Stimulated activated CD4-positive, alpha-beta T cell treated with anti-CD3 and anti-CD28 coated beads, Interleukin-2, amount 100 ng/mL, for 4 hours (primary cell): ENCODE measurements around the gene DCAF6.

Source experiments
- DNase-seq: peaks from one replicate; pipeline ENCODE4 v3.0.0-alpha.2; 2020; ENCODE audit warnings: low read depth

DCAF6 gene

DNA sequence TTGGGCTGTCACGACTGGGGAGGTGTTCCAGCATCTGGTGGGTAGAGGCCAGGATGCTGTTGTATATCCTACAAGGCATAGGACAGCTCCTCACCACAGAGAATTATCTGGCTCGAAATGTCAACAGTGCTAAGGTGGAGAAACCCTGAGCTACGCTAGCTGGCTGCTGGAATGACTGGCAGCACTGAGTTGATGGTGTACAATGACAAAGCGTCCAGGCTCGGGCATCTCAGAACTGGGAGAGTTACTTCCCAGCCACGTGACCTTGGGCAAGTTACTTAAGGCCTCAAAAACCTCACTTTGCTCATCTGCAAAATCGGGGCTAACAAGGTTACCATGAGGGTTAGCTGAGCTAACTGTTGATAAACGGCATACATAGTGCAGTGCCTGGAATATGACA is 164.9 kb downstream of the DCAF6 start:
- no peak for DNase-seq

DNA sequence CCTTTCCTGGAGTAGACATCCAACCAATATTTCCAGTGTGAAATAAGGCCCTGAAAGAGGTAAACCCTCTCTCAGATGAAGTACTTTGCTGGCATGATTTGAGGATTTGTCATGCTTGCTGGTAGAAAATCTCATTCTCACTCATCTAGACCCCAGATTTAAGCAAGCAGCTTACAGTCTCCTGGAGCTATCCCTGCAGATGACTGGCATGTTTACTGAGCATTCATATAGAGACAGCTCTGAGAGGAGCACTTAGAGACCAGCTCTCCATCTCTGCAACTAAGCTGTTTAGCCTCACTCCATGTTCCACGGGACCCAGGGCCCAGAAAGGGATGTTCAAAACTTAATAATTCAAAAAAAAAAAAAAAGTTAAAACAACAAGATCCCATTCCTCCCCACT is 166.0 kb downstream of the DCAF6 start:
- no peak for DNase-seq

DNA sequence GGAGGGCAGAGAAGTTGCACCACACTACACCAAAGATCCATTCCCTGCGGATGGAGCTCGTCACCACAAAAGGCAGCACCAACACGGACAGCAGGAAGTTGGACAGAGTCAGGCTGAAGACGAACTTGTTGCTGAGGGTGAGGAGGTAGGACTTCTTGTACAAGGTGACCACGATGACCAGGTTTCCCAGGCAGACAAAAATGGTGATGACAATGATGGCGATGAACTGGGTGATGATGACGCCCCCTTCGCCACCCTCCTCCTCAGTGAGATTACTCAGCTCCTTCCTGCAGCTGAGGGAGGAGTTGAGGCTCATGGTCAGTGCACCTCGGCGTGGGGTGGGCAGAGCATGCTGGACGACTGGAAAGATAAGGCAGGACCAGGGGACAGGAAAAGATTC is 168.1 kb downstream of the DCAF6 start:
- no peak for DNase-seq

DNA sequence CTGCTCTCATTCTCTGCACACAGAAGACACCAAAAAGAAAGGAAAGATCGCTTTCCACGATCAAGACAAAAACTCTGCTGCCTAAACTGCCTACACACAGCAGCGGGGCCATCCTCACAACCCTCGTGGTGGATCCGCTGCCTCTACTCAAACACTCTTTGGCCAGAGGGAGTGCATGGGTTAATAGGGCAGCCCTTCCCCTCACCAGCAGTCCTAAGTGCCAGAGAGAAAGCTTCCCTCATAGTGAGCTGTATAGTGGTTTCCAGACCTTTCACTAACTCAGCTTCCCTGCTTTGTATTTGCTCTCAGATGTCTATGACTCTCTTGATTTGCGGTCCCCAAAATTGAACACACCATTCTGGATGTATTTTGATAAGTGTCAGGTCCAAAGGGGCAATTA is 169.4 kb downstream of the DCAF6 start:
- DNase-seq: no peak

DNA sequence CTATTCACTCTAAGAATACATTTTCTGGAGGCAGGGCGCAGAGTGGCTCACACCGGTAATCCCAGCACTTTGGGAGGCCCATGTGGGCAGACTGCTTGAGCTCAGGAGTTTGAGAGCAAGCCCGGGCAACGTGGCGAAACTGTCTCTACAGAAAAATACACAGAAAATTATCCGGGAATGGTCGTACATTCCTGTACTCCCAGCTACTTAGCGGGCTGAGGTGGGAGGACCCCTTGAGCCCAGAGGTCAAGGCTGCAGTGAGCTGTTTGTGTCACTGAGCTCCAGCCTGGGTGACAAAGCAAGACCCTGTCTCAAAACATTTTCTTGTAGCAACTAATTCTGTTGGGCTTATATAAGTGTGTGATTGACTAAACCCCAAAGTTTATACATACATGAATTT is 169.8 kb downstream of the DCAF6 start:
- DNase-seq: no peak

DNA sequence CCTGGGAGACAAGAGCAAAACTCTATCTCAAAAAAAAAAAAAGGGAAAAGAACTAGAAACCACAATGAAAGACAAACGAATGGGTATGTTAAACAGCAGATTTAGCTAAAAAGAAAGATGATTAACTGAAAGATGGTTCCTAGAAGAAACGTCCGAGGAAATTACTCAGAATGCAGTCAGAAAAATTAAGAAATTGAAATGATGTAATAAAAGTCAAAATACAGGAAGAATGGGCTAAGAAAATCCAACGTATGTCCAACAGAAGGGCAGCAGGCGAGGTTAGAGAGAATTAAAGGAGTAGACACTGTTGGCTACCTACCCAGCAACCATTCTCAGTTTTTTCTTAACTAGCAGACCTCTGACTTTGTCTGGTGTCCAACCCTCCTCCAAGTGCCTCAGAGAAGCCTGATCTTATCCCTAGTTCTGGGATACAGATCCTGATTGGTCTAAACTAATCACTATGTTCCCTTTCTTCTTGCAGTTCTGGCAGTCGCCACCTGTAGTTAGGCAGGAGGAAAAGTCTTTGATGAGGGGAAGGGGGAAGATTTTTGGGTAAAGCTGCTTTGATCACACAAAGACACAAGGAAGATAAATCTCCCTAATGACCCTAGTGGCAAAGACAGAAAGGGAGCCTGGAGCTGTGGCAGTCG is 174.5 kb downstream of the DCAF6 start:
- no peak for DNase-seq

DNA sequence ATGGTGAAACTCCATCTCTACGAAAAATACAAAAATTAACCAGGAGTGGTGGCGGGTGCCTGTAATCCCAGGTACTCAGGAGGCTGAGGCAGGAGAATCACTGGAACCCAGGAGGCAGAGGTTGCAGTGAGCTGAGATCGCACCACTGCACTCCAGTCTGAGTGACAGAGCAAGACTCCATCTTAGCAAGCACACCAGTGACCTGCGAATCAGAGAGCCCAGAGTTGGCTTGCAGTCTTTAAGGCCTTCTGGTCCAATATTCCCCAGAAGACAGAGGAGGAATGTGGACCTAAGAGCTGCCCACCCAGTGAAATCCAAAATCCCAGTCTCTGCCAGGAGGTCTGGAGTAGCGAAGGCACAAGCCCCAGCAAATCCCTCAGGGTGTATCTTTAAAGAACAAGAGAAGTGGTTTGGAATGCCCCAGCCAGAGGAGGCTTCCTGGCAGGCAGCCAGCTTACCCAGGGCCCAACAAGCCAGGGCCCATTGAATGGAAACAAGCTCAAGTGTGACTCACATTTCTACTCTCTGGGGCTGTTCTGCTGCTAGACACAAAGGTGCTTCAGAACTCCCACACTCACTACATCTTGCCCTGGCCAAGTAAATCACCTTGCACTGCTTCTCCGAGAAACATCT is 176.3 kb downstream of the DCAF6 start:
- DNase-seq: peak; percentile 30

DNA sequence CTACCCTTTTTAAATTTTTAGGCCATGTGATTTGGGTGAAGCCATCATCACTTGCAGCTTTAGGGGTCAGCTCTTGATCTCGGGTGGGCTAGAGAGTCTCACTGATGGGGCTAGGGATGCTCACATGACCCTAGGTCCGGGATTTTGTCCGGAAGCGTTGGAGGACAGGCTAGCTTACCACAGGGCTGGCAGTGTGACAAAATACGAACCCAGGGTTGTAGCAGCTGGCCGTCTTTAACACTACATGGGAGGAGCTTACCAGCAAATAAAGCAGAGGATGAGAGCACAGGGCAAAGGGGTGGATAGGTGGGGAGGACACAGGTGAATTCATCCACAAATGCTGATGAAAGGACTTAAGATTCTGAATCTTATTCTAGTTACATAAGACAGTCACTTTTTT is 178.4 kb downstream of the DCAF6 start:
- no peak for DNase-seq

DNA sequence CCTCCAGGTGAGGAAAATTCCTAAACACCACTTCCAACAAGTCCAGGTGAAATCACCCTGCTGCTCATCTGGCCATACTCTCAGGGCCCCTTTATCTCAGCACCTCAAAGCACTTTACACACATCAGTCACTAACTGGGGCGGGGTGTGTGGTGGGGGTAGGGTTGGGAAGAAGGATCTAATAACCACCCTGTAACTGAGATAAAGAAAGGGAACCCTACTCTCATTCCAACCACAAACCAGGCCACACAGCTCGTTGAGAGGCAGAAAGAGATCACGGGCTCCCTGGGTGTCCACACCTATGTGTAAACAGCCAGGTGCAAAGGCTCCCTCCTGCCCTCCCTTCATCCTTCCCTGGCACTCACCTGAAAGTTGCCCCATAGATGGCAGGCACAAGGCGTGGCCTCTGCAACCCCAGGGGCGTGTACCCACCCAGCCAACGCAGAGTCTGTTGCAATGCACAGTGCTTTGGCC is 179.9 kb downstream of the DCAF6 start:
- DNase-seq: no peak

DNA sequence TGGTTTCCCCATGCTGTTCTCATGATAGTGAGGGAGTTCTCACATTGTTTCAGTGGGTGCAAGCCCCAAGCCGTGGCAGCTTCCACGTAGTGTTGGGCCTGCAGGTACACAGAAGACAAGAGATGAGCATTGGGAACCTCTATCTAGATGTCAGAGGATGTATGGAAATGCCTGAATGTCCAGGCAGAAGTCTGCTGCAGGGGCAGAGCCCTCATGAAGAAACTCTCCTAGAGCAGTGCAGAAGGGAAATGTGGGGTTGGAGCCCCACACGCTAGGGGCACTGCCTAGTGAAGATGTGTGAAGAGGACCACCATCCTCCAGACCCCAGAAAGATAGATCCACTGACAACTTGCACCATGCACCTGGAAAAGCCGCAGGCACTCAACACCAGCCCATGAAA is 183.3 kb downstream of the DCAF6 start:
- DNase-seq: no peak

DNA sequence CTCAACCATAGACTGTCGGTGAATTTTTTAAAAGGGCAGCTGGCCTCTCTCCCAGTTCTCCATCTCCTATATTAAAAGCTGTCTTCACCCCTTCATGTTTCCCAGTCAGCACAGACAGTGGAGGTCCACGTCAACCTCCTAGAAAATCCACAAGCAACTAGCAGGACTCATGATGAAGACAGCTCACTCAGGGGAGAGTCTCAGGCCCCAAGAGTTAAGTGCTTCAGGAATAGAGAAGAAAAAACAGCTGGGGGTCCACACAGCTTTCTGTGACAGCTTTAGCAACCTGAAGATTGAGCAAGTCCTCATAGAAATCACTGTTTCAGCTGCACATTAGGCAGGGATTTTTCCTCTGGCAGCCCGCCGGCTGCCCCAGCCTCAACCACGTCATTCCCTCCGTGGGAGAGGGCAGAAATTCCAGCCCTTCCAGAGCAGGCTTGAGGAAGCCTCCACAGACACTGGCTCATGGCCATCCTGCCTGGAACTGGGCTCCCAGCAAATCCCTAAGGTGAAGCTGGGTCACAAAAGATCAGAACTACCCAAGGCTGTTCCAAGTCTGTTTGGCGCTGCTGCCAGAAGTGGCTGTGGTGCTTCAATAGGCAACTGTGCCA is 185.0 kb downstream of the DCAF6 start:
- no peak for DNase-seq

DNA sequence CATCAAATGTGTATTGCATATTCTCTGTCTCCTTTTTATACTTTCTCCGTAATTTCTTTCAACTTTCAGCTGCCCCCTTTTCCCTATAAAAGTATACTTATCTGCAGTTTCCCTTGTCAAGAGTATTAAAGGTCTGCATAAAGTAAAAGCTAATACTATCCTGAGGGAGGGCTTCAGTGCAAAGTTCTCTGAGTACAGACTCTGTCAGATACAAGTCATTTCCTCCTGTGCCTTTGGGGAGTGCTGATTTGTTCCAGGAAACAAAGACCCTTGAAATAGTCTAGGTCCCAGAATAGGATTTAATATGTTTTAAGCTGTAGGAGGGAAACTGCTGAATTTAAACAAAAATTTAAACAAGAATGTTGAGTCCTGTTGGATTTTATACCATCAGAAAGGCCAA is 188.6 kb downstream of the DCAF6 start:
- no peak for DNase-seq
